Activated T-cell treated with anti-CD3 and anti-CD28 coated beads, Interleukin-2, amount 50 U/mL, for 72 hours (primary cell): ENCODE data around the gene BARX2. TPM values are rescaled to one million over a fixed set of nuclear protein-coding genes. Genes with fewer than 3 reads are reported as not detected.

Experiments used
- ATAC-seq, 2 donors: fragments of 150-1000 bp; cut with Tn5 transposase; replicated peaks in 1 of 2; 2 replicates each; pipeline ENCODE4 v1.10.0; 2021; ENCODE audit warnings: moderate library complexity in 2 of 2, mild to moderate bottlenecking in 1 of 2
- DNase-seq, 2 donors: peaks; one replicate each; pipeline ENCODE4 v3.0.0; 2021 to 2022; ENCODE audit warnings: mixed read lengths in 1 of 2
- H3K27ac Mint-ChIP-seq: one replicate; pipeline ENCODE4 v1.8.0; 2022; ENCODE audit warnings: mild to moderate bottlenecking, moderate library complexity, mixed read lengths
- H3K27me3 Mint-ChIP-seq: one replicate; pipeline ENCODE4 v1.8.0; 2022; ENCODE audit warnings: low read depth, mixed read lengths
- H3K36me3 Mint-ChIP-seq, 2 donors: one replicate each; pipeline ENCODE4 v1.8.0; 2022; ENCODE audit warnings: mixed read lengths in 2 of 2, mild to moderate bottlenecking in 1 of 2; ENCODE audit not compliant: insufficient read depth in 2 of 2
- H3K4me1 Mint-ChIP-seq: one replicate; pipeline ENCODE4 v1.8.0; 2022; ENCODE audit warnings: low read depth, mixed read lengths
- H3K4me3 Mint-ChIP-seq, 2 donors: one replicate each; pipeline ENCODE4 v1.8.0; 2022; ENCODE audit warnings: mild to moderate bottlenecking in 2 of 2, mixed read lengths in 2 of 2, moderate library complexity in 2 of 2
- H3K9me3 Mint-ChIP-seq, 2 donors: one replicate each; pipeline ENCODE4 v1.8.0; 2022; ENCODE audit warnings: mixed read lengths in 2 of 2
- total RNA-seq, 2 donors: library from RNA; stranded (reverse); gene quantifications; one replicate each; pipeline ENCODE4 v1.2.3, GENCODE V29; 2022

The BARX2 gene
- total RNA-seq, 2 donors from 2014 or later = 4.1 to 5.8 TPM

- Mint-ChIP-seq H3K27ac (no peak overlapping the region), H3K4me3 (no peak overlapping the region), H3K9me3 (peaks cover 0 to 5% of the 10 kb centered on the region in 2 donors), H3K36me3 (peaks cover 0 to 3% of the 10 kb centered on the region in 2 donors), H3K4me1 (no peaks in the 10 kb centered on the region), H3K27me3 (peaks cover 53% of the 10 kb centered on the region)
- DNase-seq (peak; percentile 85 to 86), ATAC-seq (peak; percentile 100)
Observed at GRCh38 chr11:129364143-129364654, 11.4 kb upstream of the BARX2 start.

GRCh38 chr11:129365816-129366215, 9.8 kb upstream of the BARX2 start:
- Mint-ChIP-seq H3K4me1 (no peaks in the 10 kb centered on the region), H3K36me3 (no peaks in the 10 kb centered on the region), H3K27me3 (peaks cover 55% of the 10 kb centered on the region), H3K4me3 (no peak overlapping the region), H3K9me3 (no peaks in the 10 kb centered on the region), H3K27ac (no peak overlapping the region)
- ATAC-seq = no peak
- no peak for DNase-seq

DNA sequence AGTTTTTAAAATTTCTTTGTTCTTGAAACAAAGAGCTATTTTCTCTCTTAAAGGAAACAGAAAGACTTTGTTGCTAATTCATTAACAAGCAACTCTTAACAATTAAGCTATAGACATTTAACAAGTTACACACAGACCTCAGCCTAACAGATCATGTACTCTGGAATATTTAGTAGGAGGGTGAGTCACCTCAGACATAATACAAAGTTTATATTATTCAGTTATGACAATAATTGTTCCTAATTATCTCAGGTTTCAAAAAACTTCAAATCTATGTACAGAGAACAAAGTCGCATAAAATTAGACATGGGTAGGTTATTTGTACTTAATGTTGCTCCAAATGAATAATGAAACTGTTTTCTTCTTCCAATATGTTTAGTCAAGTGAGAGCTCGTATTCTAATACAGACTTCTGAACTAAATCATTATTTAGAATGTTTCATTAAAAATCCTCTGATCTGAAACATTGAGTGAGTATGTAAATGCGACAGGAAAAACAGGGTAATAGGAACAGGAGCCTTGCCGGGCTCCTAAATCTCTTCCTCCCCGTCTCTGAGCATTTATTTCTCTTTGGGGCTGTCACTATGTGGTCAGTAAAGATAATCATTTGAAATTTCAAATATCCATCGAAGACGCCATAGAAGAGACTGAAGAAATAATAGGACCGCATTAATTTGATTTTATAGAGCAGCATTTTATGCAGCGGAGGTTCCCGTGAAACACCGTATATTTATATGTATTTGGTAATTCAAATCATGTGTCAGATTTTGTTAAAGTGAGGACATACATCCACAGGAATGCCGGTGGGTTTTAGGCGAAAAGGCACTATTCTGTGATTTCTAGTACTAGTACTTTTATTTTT, 8.7 kb upstream of the BARX2 start:
- H3K9me3 Mint-ChIP-seq = no peaks in the 10 kb centered on the region
- H3K27me3 Mint-ChIP-seq = peaks cover 61% of the 10 kb centered on the region
- peaks cover 2% of the 10 kb centered on the region for H3K4me1 Mint-ChIP-seq
- no peak for ATAC-seq
- no peak overlapping the region for H3K4me3 Mint-ChIP-seq
- no peak overlapping the region for H3K27ac Mint-ChIP-seq
- H3K36me3 Mint-ChIP-seq = no peaks in the 10 kb centered on the region
- DNase-seq = no peak

- ATAC-seq (no peak), DNase-seq (no peak)
- no peak overlapping the region for H3K27ac Mint-ChIP-seq
- no peak overlapping the region for H3K4me3 Mint-ChIP-seq
- peaks cover 20% of the 10 kb centered on the region for H3K4me1 Mint-ChIP-seq
- peaks cover 79% of the 10 kb centered on the region for H3K27me3 Mint-ChIP-seq
- H3K9me3 Mint-ChIP-seq = no peaks in the 10 kb centered on the region
- no peaks in the 10 kb centered on the region for H3K36me3 Mint-ChIP-seq
Observed at GRCh38 chr11:129368889-129369672, 6.6 kb upstream of the BARX2 start.

DNA sequence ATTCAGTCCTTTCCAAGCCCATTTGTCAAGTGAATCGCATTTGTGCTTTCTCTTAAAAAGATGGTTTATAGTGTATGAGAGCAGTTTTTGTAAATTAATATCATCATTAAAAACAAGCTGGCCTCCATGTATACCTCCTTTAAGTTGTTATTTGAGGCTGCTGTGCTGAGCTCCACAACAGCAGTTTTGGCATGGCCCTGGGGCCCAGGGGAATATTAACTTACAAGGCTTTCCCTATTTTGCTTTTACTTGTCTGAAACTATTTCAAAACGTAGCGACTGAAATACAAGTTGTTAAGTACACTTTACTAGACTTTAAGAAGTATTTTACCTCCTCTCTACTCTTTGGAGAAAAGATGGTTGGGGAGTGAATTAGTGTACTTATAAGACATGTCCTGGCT, 4.9 kb upstream of the BARX2 start:
- DNase-seq (no peak), ATAC-seq (no peak)
- peaks cover 32% of the 10 kb centered on the region for H3K4me1 Mint-ChIP-seq
- no peaks in the 10 kb centered on the region for H3K9me3 Mint-ChIP-seq
- peaks cover 89% of the 10 kb centered on the region for H3K27me3 Mint-ChIP-seq
- no peaks in the 10 kb centered on the region for H3K36me3 Mint-ChIP-seq
- no peak overlapping the region for H3K4me3 Mint-ChIP-seq
- no peak overlapping the region for H3K27ac Mint-ChIP-seq

- ATAC-seq (peak in 1 of 2 donors; percentile 25), DNase-seq (peak; percentile 20 to 26)
- Mint-ChIP-seq H3K27ac (peak overlapping the region; percentile 22), H3K27me3 (peaks cover 91% of the 10 kb centered on the region), H3K9me3 (no peaks in the 10 kb centered on the region), H3K36me3 (peaks cover 0 to 2% of the 10 kb centered on the region in 2 donors), H3K4me1 (peaks cover 32% of the 10 kb centered on the region), H3K4me3 (peak overlapping the region; percentile 81 to 91)
Observed at GRCh38 chr11:129372609-129373488, 2.8 kb upstream of the BARX2 start.

DNA sequence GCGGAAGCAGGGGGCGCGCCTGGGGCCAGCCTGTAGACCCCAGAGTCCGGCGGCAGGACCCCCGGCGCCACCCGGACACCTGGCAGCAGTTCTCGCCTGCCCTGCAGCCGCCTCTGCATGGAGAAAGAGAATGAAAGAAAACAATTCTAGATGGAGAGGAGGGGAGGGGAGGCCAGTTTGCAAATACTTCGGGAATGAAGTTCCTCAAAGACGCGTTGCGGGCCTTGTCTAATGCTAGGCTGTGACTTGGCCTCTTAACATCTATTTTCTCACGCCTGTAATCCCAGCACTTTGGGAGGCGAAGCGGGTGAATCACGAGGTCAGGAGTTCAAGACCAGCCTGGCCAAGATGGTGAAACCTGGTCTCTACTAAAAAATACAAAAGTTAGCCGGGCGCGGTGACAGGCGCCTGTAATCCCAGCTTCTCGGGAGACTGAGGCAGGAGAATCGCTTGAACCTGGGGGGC, 2.1 kb upstream of the BARX2 start:
- DNase-seq (peak in 1 of 2 donors; percentile 1), ATAC-seq (no peak)
- H3K27me3 Mint-ChIP-seq = peaks cover 87% of the 10 kb centered on the region
- H3K4me3 Mint-ChIP-seq = peak overlapping the region; percentile 81 to 91
- no peaks in the 10 kb centered on the region for H3K9me3 Mint-ChIP-seq
- H3K27ac Mint-ChIP-seq = no peak overlapping the region
- H3K36me3 Mint-ChIP-seq = peaks cover 0 to 2% of the 10 kb centered on the region in 2 donors
- peaks cover 32% of the 10 kb centered on the region for H3K4me1 Mint-ChIP-seq

- H3K4me3 Mint-ChIP-seq = peak overlapping the region; percentile 81 to 91
- ATAC-seq (no peak), DNase-seq (peak; percentile 7 to 14)
- peak overlapping the region; percentile 63 for H3K27ac Mint-ChIP-seq
- no peaks in the 10 kb centered on the region for H3K9me3 Mint-ChIP-seq
- H3K36me3 Mint-ChIP-seq = peaks cover 0 to 2% of the 10 kb centered on the region in 2 donors
- peaks cover 32% of the 10 kb centered on the region for H3K4me1 Mint-ChIP-seq
- peaks cover 87% of the 10 kb centered on the region for H3K27me3 Mint-ChIP-seq
Observed at GRCh38 chr11:129374081-129374992, 1.3 kb upstream of the BARX2 start.

- H3K36me3 Mint-ChIP-seq = peaks cover 0 to 2% of the 10 kb centered on the region in 2 donors
- peaks cover 87% of the 10 kb centered on the region for H3K27me3 Mint-ChIP-seq
- H3K4me1 Mint-ChIP-seq = peaks cover 32% of the 10 kb centered on the region
- H3K4me3 Mint-ChIP-seq = peak overlapping the region; percentile 81 to 91
- ATAC-seq (peak; percentile 43 to 57), DNase-seq (peak; percentile 18 to 42)
- no peaks in the 10 kb centered on the region for H3K9me3 Mint-ChIP-seq
- H3K27ac Mint-ChIP-seq = peak overlapping the region; percentile 69
Observed at GRCh38 chr11:129374993-129375750, 476 bp upstream of the BARX2 start.

GRCh38 chr11:129376658-129377341, 1.2 kb downstream of the BARX2 start:
- DNase-seq (no peak), ATAC-seq (no peak)
- peaks cover 82% of the 10 kb centered on the region for H3K27me3 Mint-ChIP-seq
- peak overlapping the region; percentile 81 to 86 for H3K4me3 Mint-ChIP-seq
- no peaks in the 10 kb centered on the region for H3K9me3 Mint-ChIP-seq
- peaks cover 31% of the 10 kb centered on the region for H3K4me1 Mint-ChIP-seq
- H3K36me3 Mint-ChIP-seq = peaks cover 0 to 2% of the 10 kb centered on the region in 2 donors
- H3K27ac Mint-ChIP-seq = no peak overlapping the region

DNA sequence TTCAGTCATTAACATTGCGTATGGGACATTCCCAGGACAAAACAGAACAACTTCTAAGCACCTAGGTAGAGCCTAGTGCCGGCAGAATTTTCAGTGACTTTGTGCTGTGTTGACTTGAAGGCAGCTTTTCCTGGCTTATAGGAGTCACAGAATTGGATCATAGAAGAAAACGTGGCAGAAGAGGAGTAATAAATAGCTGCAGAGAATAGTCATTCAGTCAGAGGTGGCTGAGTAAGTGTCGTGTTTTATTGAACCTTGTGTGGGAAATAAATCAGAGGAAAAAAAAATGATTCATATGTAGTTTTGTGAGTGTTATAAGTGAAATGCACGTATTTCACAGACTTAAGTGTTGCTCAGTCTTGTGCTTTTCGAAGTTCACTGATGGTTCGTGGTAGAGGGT, 2.1 kb downstream of the BARX2 start:
- peaks cover 22% of the 10 kb centered on the region for H3K4me1 Mint-ChIP-seq
- no peaks in the 10 kb centered on the region for H3K9me3 Mint-ChIP-seq
- peaks cover 0 to 2% of the 10 kb centered on the region in 2 donors for H3K36me3 Mint-ChIP-seq
- no peak overlapping the region for H3K27ac Mint-ChIP-seq
- H3K4me3 Mint-ChIP-seq = no peak overlapping the region
- ATAC-seq = no peak
- H3K27me3 Mint-ChIP-seq = peaks cover 74% of the 10 kb centered on the region
- DNase-seq = no peak
